D721Med (cell line): ENCODE results near the gene SGMS1.
A peak's percentile ranks its signal among the peaks of the same experiment; 100 is the strongest.
"Not testable (repeated sequence)": the region's sequence is repeated elsewhere in the genome, so short reads cannot be mapped to it uniquely, and the experiment has no call there.

Experiments used
- DNase-seq: peaks from one replicate; pipeline ENCODE4 v3.0.0; 2011; ENCODE audit warnings: low spot score; ENCODE audit not compliant: insufficient read length
- FAIRE-seq: peaks from 2 replicates; lab custom pipeline; 2011; peaks lifted over from hg19 to GRCh38; lab: Jason Lieb, UNC
- CTCF ChIP-seq: IDR thresholded peaks from 2 replicates; pipeline ENCODE4 v1.5.1; 2012; ENCODE audit warnings: mild to moderate bottlenecking, control low read depth; ENCODE audit not compliant: insufficient read depth; ENCODE audit errors: missing control alignments

SGMS1 gene

GRCh38 chr10:50281210-50281966 lies 342.4 kb downstream of the SGMS1 start:
- no peak for FAIRE-seq
- no peak for DNase-seq
- TF ChIP-seq CTCF: no peak

DNA sequence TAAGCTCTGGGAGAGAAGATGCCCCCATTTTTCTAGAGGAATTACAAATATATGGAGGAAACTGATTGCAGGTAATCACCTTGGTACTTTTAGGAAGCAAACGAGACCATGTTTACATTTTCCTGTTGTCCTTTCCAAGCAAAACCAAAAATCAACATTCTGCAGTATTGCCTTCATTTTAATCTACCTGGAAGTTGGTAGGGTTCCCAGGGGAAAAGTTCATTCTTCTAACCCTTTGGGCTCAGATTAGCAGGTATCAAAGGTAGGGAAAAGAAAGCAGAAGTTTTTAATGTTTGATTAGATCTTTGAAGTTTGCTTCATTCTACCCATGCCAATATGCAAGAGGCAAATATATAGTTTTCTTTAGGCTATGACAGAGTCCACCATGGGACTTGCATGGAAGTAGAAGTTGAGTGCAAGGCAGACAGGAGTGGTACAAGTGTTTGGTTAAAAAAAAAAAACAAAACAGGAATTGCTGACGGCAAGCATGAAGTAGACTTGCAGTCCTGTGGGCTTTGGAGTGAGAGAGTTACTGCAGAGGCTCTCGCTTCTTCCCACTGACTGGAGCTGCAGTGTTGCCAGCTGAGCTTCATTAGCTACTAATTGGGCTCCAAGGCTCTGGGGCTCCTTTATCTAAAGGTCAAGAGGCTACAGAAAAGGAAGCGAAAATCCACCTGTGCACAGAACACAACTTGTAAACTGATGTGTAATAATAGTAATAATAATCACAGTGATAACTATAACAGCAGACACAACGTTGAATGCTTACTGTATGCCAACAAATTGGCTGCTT lies 343.5 kb downstream of the SGMS1 start:
- no peak for FAIRE-seq
- no peak for DNase-seq

DNA sequence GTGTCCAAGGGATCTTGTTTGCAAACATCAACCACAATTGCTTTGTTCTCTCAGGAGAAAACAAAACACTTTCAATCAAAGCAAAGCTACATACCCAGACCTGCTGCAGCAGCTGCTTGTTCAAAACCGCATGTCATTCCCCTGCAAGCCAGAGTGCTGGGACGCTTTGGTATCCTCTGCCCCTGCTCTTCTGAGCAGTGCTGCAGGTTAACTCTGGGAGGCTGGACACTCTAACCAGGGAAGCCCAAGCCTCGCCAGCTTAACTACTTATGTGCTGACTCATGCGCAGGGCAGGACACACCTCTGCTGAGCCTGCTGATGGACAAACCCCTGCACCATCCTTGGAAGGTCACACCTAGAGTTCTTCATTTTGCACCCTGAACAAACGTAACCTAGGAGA lies 344.3 kb downstream of the SGMS1 start:
- FAIRE-seq (no peak), DNase-seq (no peak)
- TF ChIP-seq CTCF: no peak

More for the DNA sequence above, 343.5 kb downstream of the SGMS1 start:
- no peak for TF ChIP-seq CTCF

DNA sequence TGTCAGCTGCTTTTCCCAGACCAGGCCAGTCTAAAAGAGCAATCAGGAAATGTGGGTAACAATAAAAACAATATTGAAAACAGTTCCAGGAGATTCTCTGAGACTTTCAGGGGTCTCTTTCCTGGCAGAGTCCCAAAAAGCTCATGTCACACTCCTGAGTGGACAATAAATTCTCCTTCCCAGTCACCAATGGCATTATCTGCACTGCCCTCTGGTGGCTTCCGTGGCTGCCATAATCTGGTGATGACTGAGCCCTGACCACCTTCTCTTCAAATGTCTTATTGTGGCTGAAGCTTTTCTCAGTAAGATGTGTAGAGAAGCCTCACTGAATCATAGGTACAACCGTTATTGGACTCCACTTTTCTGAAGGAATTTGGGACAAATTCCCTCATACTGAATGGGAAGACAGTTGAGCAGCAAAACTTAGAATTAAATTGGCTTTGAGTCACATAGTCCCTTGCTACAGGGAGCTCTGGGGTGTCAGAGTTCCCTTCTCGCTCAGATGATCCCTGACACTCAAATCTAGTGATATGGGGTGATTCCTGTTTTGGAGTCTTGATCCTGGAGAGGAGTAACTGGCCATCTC lies 348.0 kb downstream of the SGMS1 start:
- no peak for FAIRE-seq
- TF ChIP-seq CTCF: peak; percentile 41

DNA sequence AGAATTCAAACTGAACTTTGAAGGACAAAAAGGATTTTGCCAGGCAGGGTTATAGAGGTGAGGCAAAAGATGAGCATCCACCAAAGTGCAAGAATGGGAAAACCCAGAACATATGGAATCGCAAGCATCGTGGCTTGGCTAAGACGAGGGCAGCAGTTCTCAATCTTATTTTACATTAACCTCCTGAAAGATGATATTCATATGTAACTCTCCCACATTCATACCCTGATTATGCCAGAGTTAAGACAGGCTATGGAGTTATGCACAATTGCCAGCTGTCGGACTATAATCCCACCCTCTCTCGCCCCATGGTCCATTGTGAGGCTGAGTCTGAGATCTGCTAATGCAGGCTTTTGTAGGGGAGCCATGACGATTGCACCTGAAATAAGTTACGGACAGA lies 351.2 kb downstream of the SGMS1 start:
- no peak for FAIRE-seq
- no peak for DNase-seq
- TF ChIP-seq CTCF: no peak

More for the DNA sequence above, 348.0 kb downstream of the SGMS1 start:
- no peak for DNase-seq

DNA sequence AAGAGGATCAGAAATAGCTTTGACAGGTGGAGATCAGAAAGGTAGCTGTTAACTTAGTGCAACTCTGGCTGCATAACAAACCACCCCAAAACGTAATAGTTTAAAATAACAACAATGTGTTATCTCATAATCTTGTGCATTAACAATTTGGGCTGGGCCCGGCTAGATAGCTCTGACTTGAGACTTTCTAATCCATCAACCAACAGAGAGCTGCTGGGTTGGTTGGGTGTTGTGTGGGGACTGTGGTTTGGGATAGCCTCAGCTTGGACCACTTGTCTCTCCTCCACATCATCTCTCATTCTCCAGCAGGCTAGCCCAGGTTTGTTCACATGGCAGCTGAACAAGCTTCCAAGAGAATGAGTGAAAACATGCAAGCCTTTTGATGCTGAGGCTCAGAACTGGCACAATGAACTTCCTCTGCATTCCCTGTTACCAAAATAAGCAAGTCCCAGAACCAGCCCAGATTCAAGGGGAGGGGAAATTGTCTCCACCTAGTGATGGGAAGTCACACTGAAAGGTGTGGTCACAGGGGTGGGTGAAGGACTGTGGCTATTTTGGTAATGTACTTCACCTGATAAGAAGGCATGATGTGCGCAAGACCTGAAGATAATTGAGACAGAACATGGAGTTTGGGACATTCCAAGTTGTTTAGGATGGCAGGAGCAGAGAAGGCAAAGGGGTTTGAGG lies 352.0 kb downstream of the SGMS1 start:
- TF ChIP-seq CTCF: no peak
- DNase-seq: no peak
- no peak for FAIRE-seq

DNA sequence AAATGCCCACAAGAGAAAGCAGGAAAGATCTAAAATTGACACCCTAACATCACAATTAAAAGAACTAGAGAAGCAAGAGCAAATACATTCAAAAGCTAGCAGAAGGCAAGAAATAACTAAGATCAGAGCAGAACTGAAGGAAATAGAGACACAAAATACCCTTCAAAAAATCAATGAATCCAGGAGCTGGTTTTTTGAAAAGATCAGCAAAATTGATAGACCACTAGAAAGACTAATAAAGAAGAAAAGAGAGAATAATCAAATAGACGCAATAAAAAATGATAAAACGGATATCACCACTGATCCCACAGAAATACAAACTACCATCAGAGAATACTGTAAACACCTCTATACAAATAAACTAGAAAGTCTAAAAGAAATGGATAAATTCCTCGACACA lies 355.9 kb downstream of the SGMS1 start:
- not testable (repeated sequence) for DNase-seq, FAIRE-seq

- DNase-seq, FAIRE-seq: not testable (repeated sequence)
Observed at GRCh38 chr10:50262625-50263024, 361.1 kb downstream of the SGMS1 start.
